Calu3 (cell line): ENCODE measurements around the gene GMPPA. TPM values are rescaled to one million over a fixed set of nuclear protein-coding genes. Genes with fewer than 3 reads are reported as not detected.

Experiments
- BruUV-seq: library from RNA; stranded (reverse); fragments of 400-500 nt; replicated peaks from 2 replicates; lab custom pipeline; 2021; lab: Mats Ljungman, UMichigan
- CTCF ChIA-PET: fragments of 300-600 bp; sonication (Branson Sonifier 250); formaldehyde crosslinking; loops from one replicate; lab custom pipeline; 2022; ENCODE audit warnings: antibody characterized with exemption; lab: Charles Lee
- DNase-seq: peaks from one replicate; pipeline ENCODE4 v3.0.0; 2022
- H3K27ac Mint-ChIP-seq: one replicate; pipeline ENCODE4 v1.8.0; 2022; ENCODE audit warnings: mixed read lengths; ENCODE audit not compliant: unreplicated experiment
- H3K27me3 Mint-ChIP-seq: one replicate; pipeline ENCODE4 v1.8.0; 2022; ENCODE audit warnings: mixed read lengths; ENCODE audit not compliant: unreplicated experiment
- H3K36me3 Mint-ChIP-seq: one replicate; pipeline ENCODE4 v1.8.0; 2022; ENCODE audit warnings: mild to moderate bottlenecking, moderate library complexity, mixed read lengths; ENCODE audit not compliant: insufficient read depth, unreplicated experiment
- H3K4me1 Mint-ChIP-seq: one replicate; pipeline ENCODE4 v1.8.0; 2022; ENCODE audit warnings: mild to moderate bottlenecking, low read depth, mixed read lengths; ENCODE audit not compliant: unreplicated experiment
- H3K4me3 Mint-ChIP-seq: one replicate; pipeline ENCODE4 v1.8.0; 2022; ENCODE audit warnings: mild to moderate bottlenecking, low read depth, moderate library complexity, mixed read lengths; ENCODE audit not compliant: unreplicated experiment
- H3K9me3 Mint-ChIP-seq: one replicate; pipeline ENCODE4 v1.8.0; 2022; ENCODE audit warnings: low read depth, mixed read lengths; ENCODE audit not compliant: unreplicated experiment
- CTCF ChIP-seq: fragments of 200-600 bp; IDR thresholded peaks from one replicate; pipeline ENCODE4 v1.8.0; 2022; ENCODE audit warnings: antibody characterized with exemption; ENCODE audit not compliant: unreplicated experiment
- intact Hi-C: fragments of 100-400 bp; cut with micrococcal nuclease; formaldehyde crosslinking; loops from one replicate; pipeline ENCODE4 v1.10.0; 2022; ENCODE audit not compliant: unreplicated experiment
- total RNA-seq: library from RNA; stranded (reverse); gene quantifications from 2 replicates; pipeline ENCODE4 v1.2.3, GENCODE V29; 2022

The GMPPA gene
- total RNA-seq, 1 experiment from 2014 or later: 53.0 TPM

- no peak for TF ChIP-seq CTCF
- Mint-ChIP-seq H3K9me3 (no peaks in the 10 kb centered on the region), H3K4me1 (peaks cover 17% of the 10 kb centered on the region), H3K27ac (no peak overlapping the region), H3K4me3 (no peak overlapping the region), H3K27me3 (peaks cover 70% of the 10 kb centered on the region), H3K36me3 (no peaks in the 10 kb centered on the region)
- intact Hi-C loops: no loop called here
- CTCF ChIA-PET: interaction anchor here (1.0 to 1.3 kb wide), 2 partner anchors 27 to 47 kb away, joined by 5 read pairs; no protein-coding TSS in a partner anchor
- DNase-seq: no peak
- no TSS peak for BruUV-seq
These were observed 15.9 kb upstream of the GMPPA start for GRCh38 chr2:219482674-219483405.

GRCh38 chr2:219483451-219484342, 15.0 kb upstream of the GMPPA start:
- no peak for DNase-seq
- intact Hi-C loops: no loop called here
- peak overlapping the region; percentile 34 for H3K4me3 Mint-ChIP-seq
- H3K36me3 Mint-ChIP-seq: no peaks in the 10 kb centered on the region
- BruUV-seq: no TSS peak
- CTCF ChIA-PET: interaction anchor here (4.3 kb wide), 1 partner anchor 12 kb away, joined by 15 read pairs; a partner anchor contains a TSS
- no peaks in the 10 kb centered on the region for H3K9me3 Mint-ChIP-seq
- TF ChIP-seq CTCF: no peak
- H3K27me3 Mint-ChIP-seq: peaks cover 77% of the 10 kb centered on the region
- H3K27ac Mint-ChIP-seq: no peak overlapping the region
- peaks cover 12% of the 10 kb centered on the region for H3K4me1 Mint-ChIP-seq

GRCh38 chr2:219484343-219485200, 14.1 kb upstream of the GMPPA start:
- Mint-ChIP-seq H3K9me3 (no peaks in the 10 kb centered on the region), H3K36me3 (no peaks in the 10 kb centered on the region), H3K4me1 (peaks cover 3% of the 10 kb centered on the region), H3K27me3 (peaks cover 77% of the 10 kb centered on the region), H3K4me3 (peak overlapping the region; percentile 34), H3K27ac (no peak overlapping the region)
- no peak for TF ChIP-seq CTCF
- CTCF ChIA-PET: interaction anchor here (0.6 to 4.3 kb wide), 2 partner anchors 11 to 25 kb away, joined by 3 to 15 read pairs; a partner anchor contains a TSS
- intact Hi-C loops: no loop called here
- no peak for DNase-seq
- no TSS peak for BruUV-seq

DNA sequence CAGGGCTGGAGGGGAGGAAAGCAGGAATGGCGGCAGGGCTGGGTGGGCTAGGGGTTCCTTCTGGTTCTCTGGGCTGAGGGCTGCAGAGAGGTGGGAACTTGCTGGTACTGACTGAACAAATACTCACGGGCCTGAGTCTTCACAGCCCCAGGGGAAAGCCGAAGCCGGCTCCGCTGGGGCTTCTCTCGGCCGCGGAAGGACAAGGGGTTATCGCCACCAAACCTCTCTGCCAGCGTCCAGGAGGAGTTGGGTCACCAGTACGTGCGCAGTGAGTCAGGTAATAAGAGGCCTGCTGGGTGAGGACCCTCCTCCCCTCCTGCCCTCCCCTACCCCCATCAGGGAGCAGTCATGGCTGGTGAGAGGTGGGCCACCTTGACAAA, 13.5 kb upstream of the GMPPA start:
- CTCF ChIA-PET: interaction anchor here (0.6 to 4.3 kb wide), 3 partner anchors 10 to 26 kb away, joined by 3 to 15 read pairs (median 3); a partner anchor contains a TSS
- Mint-ChIP-seq H3K4me1 (no peaks in the 10 kb centered on the region), H3K9me3 (no peaks in the 10 kb centered on the region), H3K27ac (no peak overlapping the region), H3K36me3 (no peaks in the 10 kb centered on the region), H3K4me3 (no peak overlapping the region), H3K27me3 (peaks cover 77% of the 10 kb centered on the region)
- no peak for TF ChIP-seq CTCF
- intact Hi-C loops: no loop called here
- no peak for DNase-seq
- no TSS peak for BruUV-seq
